ENCODE results near the gene FXYD3. TPM values are rescaled to one million over a fixed set of nuclear protein-coding genes. Genes with fewer than 3 reads are reported as not detected.
A peak's percentile ranks its signal among the peaks of the same experiment; 100 is the strongest.
"Not testable (repeated sequence)": the region's sequence is repeated elsewhere in the genome, so short reads cannot be mapped to it uniquely, and the experiment has no call there.

FXYD3 gene
- total RNA-seq, 4 donors from 2014 or later, result 0.38 to 2.6 TPM; not detected in 2

DNA sequence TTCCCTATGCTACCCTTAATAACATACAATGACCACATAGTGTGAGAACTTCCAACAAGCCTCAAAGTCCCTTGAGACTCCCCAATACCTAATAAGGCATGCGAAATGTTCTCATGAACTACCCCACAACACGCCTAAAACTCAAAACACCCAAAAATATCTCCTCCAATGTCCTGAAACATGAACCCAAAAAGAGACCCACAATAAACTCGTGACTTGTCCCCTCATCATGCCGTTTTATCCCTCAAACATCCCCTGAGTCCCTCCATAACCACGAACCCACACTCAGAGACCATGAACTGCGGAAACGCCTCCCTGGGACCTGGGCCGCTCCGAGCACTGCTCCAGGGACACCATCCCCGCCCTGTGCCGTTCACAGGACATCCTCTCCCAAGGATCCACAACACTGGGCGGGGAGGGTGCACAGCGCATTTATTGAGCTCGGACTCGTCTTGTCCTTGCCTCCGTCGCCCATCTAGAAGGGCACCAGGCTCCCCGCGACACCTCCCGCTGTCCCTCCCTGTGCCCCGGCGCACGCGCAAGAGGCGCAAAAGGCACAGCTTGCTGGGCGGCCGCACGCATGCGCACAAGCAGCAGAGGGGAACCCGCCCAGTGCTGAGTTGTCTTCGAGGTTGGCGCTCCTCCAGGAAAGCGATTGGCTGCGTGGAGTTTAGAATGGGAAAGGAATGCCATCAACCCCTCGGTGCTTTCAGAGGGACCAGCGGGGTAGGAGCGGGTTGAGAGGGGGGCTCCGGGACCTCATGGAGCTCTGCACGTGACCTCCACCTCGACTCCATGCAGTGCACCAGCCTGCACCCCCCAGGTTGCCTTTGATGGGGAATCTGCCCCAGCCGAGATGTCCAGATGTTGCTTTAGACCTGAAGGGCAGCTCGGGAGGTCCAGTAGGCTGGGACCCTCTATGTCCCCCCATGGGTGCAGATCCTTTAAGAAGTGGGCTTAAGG lies 8.8 kb downstream of the FXYD3 start:
- peak; percentile 89 for ATAC-seq (ENCODE audit: low FRiP score)
- TF ChIP-seq, protein P1, sequence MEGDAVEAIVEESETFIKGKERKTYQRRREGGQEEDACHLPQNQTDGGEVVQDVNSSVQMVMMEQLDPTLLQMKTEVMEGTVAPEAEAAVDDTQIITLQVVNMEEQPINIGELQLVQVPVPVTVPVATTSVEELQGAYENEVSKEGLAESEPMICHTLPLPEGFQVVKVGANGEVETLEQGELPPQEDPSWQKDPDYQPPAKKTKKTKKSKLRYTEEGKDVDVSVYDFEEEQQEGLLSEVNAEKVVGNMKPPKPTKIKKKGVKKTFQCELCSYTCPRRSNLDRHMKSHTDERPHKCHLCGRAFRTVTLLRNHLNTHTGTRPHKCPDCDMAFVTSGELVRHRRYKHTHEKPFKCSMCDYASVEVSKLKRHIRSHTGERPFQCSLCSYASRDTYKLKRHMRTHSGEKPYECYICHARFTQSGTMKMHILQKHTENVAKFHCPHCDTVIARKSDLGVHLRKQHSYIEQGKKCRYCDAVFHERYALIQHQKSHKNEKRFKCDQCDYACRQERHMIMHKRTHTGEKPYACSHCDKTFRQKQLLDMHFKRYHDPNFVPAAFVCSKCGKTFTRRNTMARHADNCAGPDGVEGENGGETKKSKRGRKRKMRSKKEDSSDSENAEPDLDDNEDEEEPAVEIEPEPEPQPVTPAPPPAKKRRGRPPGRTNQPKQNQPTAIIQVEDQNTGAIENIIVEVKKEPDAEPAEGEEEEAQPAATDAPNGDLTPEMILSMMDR (IDR thresholded peaks at IDR 0.05), result no peak
- peak; percentile 87 for DNase-seq (ENCODE audit: low spot score)

DNA sequence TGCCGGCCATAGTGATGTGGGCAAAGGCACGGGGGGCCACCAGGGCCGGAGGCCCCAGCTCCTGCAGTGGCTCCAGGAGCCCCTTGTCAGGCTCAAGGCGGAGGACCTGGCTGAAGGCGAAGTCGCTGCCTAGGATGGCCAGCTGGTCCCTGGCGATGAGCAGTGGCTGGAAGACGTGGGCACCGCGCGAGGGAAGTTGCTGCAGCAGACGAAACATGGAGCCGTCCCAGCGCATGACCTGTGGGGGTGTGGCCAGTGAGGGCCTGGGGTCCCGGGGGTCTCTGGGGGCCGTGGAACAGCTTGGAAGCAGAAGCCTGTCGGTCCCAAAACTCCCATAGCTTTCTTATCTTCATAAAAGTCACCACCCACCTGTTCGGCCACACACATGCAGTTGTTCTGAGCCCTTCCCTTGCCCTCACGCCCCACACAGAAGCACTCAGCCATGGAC lies 9.7 kb downstream of the FXYD3 start:
- no peak for DNase-seq (ENCODE audit: low spot score)
- no peak for ATAC-seq (ENCODE audit: low FRiP score)
- TF ChIP-seq, protein P1 (IDR thresholded peaks at IDR 0.05), result no peak

DNA sequence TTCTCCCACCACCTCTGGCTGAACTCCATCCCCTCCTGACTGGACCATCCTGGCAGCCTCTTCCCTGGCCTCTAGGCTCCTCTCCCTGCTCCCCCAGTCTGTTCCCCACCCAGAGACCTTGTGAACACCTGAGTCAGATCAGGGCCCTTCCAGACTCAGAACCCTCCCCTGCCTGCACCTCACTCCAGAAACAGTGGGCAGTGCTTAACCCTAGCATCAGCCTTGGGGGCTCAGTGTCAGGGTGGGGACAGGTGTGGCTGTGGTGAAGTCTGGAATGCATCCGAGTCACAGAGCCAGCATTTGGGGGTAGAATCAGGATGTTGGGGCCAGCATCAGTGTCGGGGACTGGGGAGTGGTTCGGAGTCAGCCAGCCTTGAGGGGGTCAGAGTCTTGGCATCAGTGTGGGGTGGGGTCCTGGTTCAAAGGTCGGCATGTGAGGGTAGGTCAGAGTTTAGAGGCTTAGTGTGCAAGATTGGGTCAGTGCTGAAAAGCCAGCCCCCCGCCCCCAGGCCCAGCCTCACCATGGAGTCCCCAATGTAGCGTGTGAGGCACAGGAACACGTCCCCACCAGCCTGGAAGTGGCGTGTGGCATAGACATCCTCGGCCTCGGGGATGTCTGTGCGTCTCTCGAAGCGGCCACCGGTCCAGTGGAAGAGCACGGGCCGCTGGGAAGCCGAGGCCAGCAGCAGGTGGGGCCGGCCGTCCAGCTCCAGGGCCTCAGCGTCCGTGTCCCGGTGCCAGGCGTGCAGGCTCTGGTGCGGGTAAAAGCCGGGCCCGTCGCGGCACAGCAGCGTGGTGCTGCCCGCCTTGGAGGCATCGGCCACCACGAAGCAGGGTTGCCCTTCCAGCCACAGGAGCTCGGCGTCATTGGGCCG lies 10.4 kb downstream of the FXYD3 start:
- ATAC-seq (ENCODE audit: low FRiP score) (no peak), DNase-seq (ENCODE audit: low spot score) (no peak)
- TF ChIP-seq, protein P1 (IDR thresholded peaks at IDR 0.05), result no peak

DNA sequence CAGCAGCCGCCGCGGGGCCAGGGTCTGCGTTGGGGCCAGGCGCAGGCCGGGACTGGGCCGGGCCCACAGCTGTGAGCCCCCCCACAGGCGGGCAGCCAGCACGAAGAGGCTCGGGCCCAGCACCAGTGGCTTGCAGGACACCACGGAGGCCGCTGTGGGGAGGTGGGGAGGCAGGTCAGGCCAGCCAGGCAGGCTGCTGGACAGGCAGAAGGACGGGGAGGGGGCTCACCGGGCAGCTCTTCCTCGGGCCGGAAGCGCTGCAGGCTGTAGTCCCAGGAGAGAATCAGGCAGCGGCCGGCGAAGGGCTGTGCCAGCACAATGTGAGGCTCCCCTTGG lies 11.0 kb downstream of the FXYD3 start:
- DNase-seq (ENCODE audit: low spot score), result no peak
- no peak for ATAC-seq (ENCODE audit: low FRiP score)
- TF ChIP-seq, protein P1 (IDR thresholded peaks at IDR 0.05), result no peak

DNA sequence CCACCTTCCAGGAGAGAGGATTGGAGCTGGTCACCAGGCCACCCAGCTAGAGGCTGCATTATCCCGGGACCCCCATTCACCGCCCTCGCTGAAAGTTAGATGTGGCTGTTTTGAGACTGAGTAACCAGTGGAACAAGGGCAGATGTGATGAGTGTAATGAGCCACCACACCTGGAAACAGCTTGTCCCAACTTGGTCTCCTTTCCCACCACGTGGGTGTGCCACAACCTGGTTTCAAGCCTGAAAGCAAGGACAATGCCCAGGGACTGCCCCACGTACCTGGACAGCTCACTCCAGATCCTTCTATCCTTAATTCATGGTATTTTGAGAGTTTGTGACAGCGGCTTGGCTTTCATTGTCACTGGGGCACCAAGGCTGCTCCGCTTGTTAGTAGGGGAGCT lies 12.2 kb downstream of the FXYD3 start:
- ATAC-seq (ENCODE audit: low FRiP score), result no peak
- TF ChIP-seq, protein P1 (IDR thresholded peaks at IDR 0.05), result no peak
- DNase-seq (ENCODE audit: low spot score), result no peak

DNA sequence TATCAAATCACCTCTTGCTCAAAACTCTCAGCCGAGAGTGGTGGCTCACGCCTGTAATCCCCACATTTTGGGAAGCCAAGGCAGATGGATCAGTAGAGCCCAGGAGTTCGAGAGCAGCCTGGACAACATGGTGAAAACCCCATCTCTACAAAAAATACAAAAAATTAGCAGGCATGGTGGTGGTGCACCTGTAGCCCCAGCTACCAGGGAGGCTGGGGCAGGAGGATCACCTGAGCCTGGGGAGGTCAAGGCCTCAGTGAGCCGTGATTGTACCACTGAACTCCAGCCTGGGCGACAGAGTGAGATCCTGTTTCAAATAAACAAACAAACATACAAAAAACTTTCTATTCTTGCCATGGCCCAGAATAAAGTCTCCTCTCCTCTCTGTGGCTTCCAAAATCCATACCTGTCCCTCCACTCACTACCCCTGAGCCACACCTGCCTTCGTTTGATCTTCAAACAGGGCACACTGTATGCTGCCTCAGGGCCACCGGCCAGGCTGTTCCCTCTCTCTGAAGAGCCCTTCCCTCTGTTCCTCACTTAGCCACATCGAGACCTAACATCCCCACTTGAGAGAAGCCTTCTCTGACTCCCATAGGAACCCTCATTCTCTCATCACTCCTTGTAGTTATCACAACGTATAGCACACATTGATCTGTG lies 12.9 kb downstream of the FXYD3 start:
- ATAC-seq (ENCODE audit: low FRiP score), result no peak
- TF ChIP-seq, protein P1 (IDR thresholded peaks at IDR 0.05), result no peak
- no peak for DNase-seq (ENCODE audit: low spot score)

DNA sequence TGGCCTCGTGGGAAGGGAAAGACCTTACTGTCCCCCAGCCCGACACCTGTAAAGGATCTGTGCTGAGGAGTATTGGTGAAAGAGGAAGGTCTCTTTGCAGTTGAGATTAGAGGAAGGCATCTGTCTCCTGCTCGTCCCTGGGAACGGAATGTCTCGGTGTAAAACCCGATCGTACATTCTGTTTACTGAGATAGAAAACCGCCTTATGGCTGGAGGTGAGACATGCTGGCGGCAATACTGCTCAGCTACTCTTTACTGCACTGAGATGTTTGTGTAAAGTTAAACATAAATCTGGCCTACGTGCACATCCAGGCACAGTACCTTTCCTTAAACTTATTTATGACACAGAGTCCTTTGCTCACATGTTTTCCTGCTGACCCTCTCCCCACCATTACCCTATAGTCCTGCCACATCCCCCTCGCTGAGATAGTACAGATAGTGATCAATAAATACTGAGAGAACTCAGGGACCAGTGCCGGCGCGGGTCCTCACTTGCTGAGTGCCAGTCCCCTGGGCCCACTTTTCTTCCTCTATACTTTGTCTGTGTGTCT lies 14.2 kb downstream of the FXYD3 start:
- not testable (repeated sequence) for DNase-seq (ENCODE audit: low spot score); ATAC-seq (ENCODE audit: low FRiP score)
